ENCODE data around the gene GSTT4.

DNA sequence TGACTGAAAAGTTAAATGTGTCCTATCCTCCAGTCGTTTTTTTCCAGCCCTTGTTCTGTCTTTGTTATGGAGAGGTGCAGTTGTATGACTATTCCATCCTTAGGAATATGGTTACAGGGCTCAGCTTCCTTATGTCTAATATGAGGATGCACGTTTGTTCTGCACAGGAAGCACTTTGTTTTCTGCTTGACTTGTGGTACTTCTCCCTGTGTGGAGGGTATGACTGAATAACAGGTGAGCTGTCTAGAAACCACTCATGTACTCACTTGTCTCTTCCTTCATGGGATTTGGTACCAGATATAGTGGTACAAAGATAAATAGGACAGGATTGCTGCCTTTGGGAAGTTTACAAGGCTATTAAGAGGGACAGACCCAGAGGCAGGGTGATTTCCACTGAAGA, 23.3 kb upstream of the GSTT4 start:
- TF ChIP-seq, protein P1, sequence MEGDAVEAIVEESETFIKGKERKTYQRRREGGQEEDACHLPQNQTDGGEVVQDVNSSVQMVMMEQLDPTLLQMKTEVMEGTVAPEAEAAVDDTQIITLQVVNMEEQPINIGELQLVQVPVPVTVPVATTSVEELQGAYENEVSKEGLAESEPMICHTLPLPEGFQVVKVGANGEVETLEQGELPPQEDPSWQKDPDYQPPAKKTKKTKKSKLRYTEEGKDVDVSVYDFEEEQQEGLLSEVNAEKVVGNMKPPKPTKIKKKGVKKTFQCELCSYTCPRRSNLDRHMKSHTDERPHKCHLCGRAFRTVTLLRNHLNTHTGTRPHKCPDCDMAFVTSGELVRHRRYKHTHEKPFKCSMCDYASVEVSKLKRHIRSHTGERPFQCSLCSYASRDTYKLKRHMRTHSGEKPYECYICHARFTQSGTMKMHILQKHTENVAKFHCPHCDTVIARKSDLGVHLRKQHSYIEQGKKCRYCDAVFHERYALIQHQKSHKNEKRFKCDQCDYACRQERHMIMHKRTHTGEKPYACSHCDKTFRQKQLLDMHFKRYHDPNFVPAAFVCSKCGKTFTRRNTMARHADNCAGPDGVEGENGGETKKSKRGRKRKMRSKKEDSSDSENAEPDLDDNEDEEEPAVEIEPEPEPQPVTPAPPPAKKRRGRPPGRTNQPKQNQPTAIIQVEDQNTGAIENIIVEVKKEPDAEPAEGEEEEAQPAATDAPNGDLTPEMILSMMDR (IDR thresholded peaks at IDR 0.05) = no peak
- no peak for TF ChIP-seq EP300 (IDR thresholded peaks at IDR 0.05; ENCODE audit: low read depth)
- no peak for TF ChIP-seq POLR2AphosphoS5 (IDR thresholded peaks at IDR 0.05)
- no peak for TF ChIP-seq POLR2A (IDR thresholded peaks at IDR 0.05)

Measured in transverse colon (tissue), 4 donors.